ENCODE measurements around the gene PDXK. TPM values are rescaled to one million over a fixed set of nuclear protein-coding genes. Genes with fewer than 3 reads are reported as not detected.
A peak's percentile ranks its signal among the peaks of the same experiment; 100 is the strongest.

Gene PDXK
- total RNA-seq, 2 experiments from 2014 or later: 111 to 113 TPM

DNA sequence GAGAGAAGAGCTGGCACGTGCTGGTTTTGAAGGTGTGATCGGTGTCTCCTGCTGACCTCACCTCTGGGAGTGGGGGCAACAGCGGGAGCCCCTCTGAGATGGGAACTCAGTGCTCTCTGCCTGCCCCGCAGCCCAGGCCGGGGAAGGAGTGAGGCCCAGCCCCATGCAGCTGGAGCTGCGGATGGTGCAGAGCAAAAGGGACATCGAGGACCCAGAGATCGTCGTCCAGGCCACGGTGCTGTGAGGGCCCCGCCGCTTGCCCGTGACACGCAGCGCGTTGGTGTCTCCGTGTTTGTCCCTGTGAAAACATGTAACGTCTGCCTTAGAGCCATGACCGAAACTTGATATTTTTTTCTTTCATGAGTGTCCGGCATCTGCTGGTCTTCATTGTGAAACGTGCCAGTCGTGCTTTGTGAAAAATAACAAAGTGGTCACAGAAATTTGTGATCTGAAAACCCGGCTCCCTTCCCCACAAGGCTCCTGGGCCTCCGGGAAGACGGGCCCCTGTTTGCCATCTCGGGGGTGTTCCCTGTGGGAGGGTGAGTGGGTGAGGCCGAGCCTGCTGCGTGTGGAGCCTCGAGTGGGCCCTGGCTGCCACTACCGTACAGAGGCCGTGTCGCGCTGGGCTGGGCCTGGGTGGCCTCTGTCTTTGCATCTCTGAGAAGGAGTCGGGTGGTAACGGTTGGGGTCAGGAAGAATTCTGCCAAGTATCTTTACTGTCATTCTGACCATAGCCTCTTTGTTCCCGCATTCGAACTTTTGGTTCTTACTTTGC lies 37.1 kb downstream of the PDXK start:
- no peak for DNase-seq
- peaks cover 6% of the 10 kb centered on the region for H3K36me3 Mint-ChIP-seq
- no peak overlapping the region for H3K4me3 Mint-ChIP-seq
- no peaks in the 10 kb centered on the region for H3K9me3 Mint-ChIP-seq
- H3K4me1 Mint-ChIP-seq: no peaks in the 10 kb centered on the region
- H3K27ac Mint-ChIP-seq: peak overlapping the region; percentile 5
- no peaks in the 10 kb centered on the region for H3K27me3 Mint-ChIP-seq

DNA sequence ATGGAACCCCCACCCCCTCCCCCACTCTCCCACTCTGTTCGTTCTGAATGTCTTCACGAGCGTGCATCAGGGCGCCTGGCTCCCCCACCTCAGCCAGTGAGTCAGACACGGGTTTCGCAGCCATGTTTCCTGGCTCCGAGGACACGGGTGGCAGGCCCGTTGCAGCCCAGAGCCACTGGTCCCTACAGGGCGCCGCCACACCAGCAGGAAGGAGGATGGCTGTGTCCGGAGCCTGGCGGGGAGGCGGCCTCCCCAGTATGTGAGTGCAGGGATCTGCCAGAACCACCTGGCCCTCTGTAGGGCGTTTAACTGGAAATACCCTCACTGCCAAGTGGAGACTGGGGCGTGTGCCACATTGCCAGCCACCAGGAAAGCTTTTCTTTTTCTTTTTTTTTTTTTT lies 38.7 kb downstream of the PDXK start:
- DNase-seq: no peak
- Mint-ChIP-seq H3K27ac (no peak overlapping the region), H3K36me3 (peaks cover 8% of the 10 kb centered on the region), H3K9me3 (no peaks in the 10 kb centered on the region), H3K4me3 (no peak overlapping the region), H3K4me1 (no peaks in the 10 kb centered on the region), H3K27me3 (no peaks in the 10 kb centered on the region)

GRCh38 chr21:43758111-43758641 lies 39.2 kb downstream of the PDXK start:
- Mint-ChIP-seq H3K4me1 (no peaks in the 10 kb centered on the region), H3K4me3 (no peak overlapping the region), H3K36me3 (peaks cover 9% of the 10 kb centered on the region), H3K9me3 (no peaks in the 10 kb centered on the region), H3K27me3 (no peaks in the 10 kb centered on the region), H3K27ac (no peak overlapping the region)
- DNase-seq: no peak

GRCh38 chr21:43758811-43759210 lies 39.9 kb downstream of the PDXK start:
- no peak overlapping the region for H3K4me3 Mint-ChIP-seq
- no peaks in the 10 kb centered on the region for H3K9me3 Mint-ChIP-seq
- H3K27ac Mint-ChIP-seq: no peak overlapping the region
- DNase-seq: no peak
- no peaks in the 10 kb centered on the region for H3K27me3 Mint-ChIP-seq
- no peaks in the 10 kb centered on the region for H3K4me1 Mint-ChIP-seq
- H3K36me3 Mint-ChIP-seq: peaks cover 8% of the 10 kb centered on the region

GRCh38 chr21:43759651-43760050 lies 40.7 kb downstream of the PDXK start:
- peaks cover 3% of the 10 kb centered on the region for H3K36me3 Mint-ChIP-seq
- H3K4me1 Mint-ChIP-seq: no peaks in the 10 kb centered on the region
- H3K9me3 Mint-ChIP-seq: no peaks in the 10 kb centered on the region
- H3K27me3 Mint-ChIP-seq: no peaks in the 10 kb centered on the region
- no peak overlapping the region for H3K27ac Mint-ChIP-seq
- no peak for DNase-seq
- H3K4me3 Mint-ChIP-seq: no peak overlapping the region

- DNase-seq: no peak
- H3K4me3 Mint-ChIP-seq: no peak overlapping the region
- H3K27me3 Mint-ChIP-seq: no peaks in the 10 kb centered on the region
- no peaks in the 10 kb centered on the region for H3K9me3 Mint-ChIP-seq
- H3K4me1 Mint-ChIP-seq: no peaks in the 10 kb centered on the region
- H3K27ac Mint-ChIP-seq: no peak overlapping the region
- H3K36me3 Mint-ChIP-seq: peaks cover 3% of the 10 kb centered on the region
Observed at GRCh38 chr21:43760391-43760958, 41.5 kb downstream of the PDXK start.

DNA sequence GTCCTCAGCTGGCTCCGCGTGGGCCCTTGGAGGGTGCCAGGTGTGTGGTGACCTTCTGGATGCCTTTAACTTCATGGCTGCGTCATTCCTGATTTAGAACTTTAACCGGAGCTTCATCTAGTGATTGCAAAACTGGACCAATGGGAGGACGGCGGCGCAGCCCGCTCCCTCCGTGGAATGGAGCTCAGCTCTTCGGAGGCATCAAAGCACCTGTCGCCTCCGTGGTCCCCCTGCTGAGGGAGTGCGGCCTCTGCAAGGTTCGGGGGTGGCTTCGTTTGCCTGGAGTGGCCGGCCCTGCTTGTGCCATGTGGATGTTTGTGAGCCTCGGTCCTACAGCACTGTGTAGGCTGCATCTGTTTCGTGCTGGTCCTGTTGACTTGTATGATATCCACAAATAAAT lies 43.0 kb downstream of the PDXK start:
- H3K4me1 Mint-ChIP-seq: no peaks in the 10 kb centered on the region
- no peak overlapping the region for H3K27ac Mint-ChIP-seq
- H3K27me3 Mint-ChIP-seq: no peaks in the 10 kb centered on the region
- H3K4me3 Mint-ChIP-seq: no peak overlapping the region
- no peaks in the 10 kb centered on the region for H3K9me3 Mint-ChIP-seq
- H3K36me3 Mint-ChIP-seq: peaks cover 3% of the 10 kb centered on the region
- DNase-seq: no peak

- H3K4me3 Mint-ChIP-seq: no peak overlapping the region
- H3K27me3 Mint-ChIP-seq: no peaks in the 10 kb centered on the region
Observed at GRCh38 chr21:43762303-43763128, 43.6 kb downstream of the PDXK start.

DNA sequence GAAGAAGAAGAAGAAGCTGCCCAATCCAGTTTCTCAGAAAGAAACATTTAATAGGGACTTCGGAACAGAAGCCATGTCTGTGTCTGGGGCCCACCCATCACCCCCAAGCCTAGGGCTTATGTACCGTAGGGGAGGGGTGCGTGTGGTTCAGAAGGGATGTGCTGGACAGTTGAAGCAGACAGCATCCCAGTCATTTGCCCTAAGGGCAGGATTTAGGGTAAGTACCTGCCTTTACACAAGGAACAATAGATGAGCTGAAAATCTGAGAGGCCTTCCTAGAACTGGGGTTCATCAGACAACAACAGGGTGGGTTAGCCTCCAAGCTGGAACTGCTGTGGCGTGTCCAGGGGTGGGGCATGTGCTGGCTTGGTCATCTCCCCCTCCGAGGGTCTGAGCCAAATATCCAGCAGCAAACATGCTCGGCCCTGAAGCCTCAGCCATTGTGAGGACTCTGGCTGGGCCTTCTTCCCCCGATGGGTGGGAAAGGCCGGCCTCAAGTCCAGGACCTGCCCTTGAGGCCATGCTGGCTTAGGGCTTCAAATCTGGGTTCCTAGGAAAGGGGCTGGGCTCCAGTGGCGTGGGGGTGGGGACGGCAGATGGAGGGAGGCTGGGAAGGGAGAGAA lies 45.1 kb downstream of the PDXK start:
- Mint-ChIP-seq H3K36me3 (peaks cover 3% of the 10 kb centered on the region), H3K9me3 (no peaks in the 10 kb centered on the region), H3K4me1 (no peaks in the 10 kb centered on the region), H3K27me3 (no peaks in the 10 kb centered on the region), H3K27ac (no peak overlapping the region), H3K4me3 (no peak overlapping the region)
- no peak for DNase-seq

More at GRCh38 chr21:43762303-43763128, 43.6 kb downstream of the PDXK start:
- no peaks in the 10 kb centered on the region for H3K4me1 Mint-ChIP-seq
- no peak for DNase-seq
- no peak overlapping the region for H3K27ac Mint-ChIP-seq
- no peaks in the 10 kb centered on the region for H3K9me3 Mint-ChIP-seq
- peaks cover 3% of the 10 kb centered on the region for H3K36me3 Mint-ChIP-seq

- Mint-ChIP-seq H3K9me3 (no peaks in the 10 kb centered on the region), H3K36me3 (peaks cover 3% of the 10 kb centered on the region), H3K4me1 (no peaks in the 10 kb centered on the region), H3K4me3 (no peak overlapping the region), H3K27ac (no peak overlapping the region), H3K27me3 (no peaks in the 10 kb centered on the region)
- no peak for DNase-seq
Observed at GRCh38 chr21:43764576-43765495, 45.9 kb downstream of the PDXK start.

GRCh38 chr21:43766734-43767497 lies 48.0 kb downstream of the PDXK start:
- H3K9me3 Mint-ChIP-seq: peaks cover 1% of the 10 kb centered on the region
- peaks cover 4% of the 10 kb centered on the region for H3K4me1 Mint-ChIP-seq
- no peak overlapping the region for H3K4me3 Mint-ChIP-seq
- no peak for DNase-seq
- H3K27ac Mint-ChIP-seq: no peak overlapping the region
- peaks cover 10% of the 10 kb centered on the region for H3K36me3 Mint-ChIP-seq
- no peaks in the 10 kb centered on the region for H3K27me3 Mint-ChIP-seq

DNA sequence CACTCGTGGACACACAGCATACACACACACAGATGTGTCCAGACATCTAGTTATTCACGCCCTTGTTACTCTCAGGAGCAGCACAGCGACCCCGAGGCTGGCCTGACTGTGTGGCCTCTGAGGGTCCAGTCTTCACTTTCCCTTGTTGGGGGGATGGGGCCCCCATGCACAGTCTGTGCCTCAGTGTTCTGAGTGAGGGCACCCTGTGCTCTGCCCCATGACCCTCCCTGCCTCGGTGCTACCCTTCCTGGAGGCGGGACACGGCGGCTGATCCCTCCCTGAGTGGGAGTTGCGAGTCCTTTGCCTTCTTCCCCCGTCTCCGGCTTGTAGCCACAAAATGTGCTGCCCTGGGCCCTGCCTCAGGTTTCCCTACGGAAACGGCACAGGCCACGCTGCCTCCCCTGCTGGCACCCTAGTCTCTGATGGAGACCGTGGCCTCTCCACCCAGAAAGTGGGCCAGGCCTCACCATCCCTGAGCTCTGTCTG lies 48.6 kb downstream of the PDXK start:
- H3K36me3 Mint-ChIP-seq: peaks cover 9% of the 10 kb centered on the region
- H3K9me3 Mint-ChIP-seq: peaks cover 1% of the 10 kb centered on the region
- no peak for DNase-seq
- H3K27me3 Mint-ChIP-seq: no peaks in the 10 kb centered on the region
- no peak overlapping the region for H3K27ac Mint-ChIP-seq
- no peak overlapping the region for H3K4me3 Mint-ChIP-seq
- peaks cover 4% of the 10 kb centered on the region for H3K4me1 Mint-ChIP-seq
